ENCODE data around the gene NR5A1. TPM values are rescaled to one million over a fixed set of nuclear protein-coding genes. Genes with fewer than 3 reads are reported as not detected.

NR5A1 gene
- total and polyA plus RNA-seq, 10 of the 15 experiments (the other 5 are each of a cell fraction or from before 2014, with no cell fraction given), result 0.06 to 0.24 (median 0.08) TPM; not detected in 5

GRCh38 chr9:124480621-124480981 lies 26.6 kb downstream of the NR5A1 start:
- Histone ChIP-seq H3K4me3 (no peak overlapping the region), H3K9ac (ENCODE audit: control insufficient read depth, insufficient read depth, low read length) (no peak overlapping the region), H4K20me1 (ENCODE audit: control insufficient read depth, insufficient read depth) (no peaks in the 10 kb centered on the region), H3K9me3 (replicated peaks; ENCODE audit: control insufficient read depth, insufficient read depth, low read length) (no peaks in the 10 kb centered on the region), H3K36me3 (ENCODE audit: control insufficient read depth in 2 of 2, insufficient read depth in 2 of 2, low read length in 1 of 2) (no peaks in the 10 kb centered on the region), H3K4me1 (ENCODE audit: control insufficient read depth, insufficient read depth, low read length) (no peaks in the 10 kb centered on the region), H2AFZ (ENCODE audit: control insufficient read depth, low read depth, low read length) (peak overlapping the region; percentile 46; the same call in 1 of the 2 replicates), H3K27me3 (replicated peaks in 1 of 2; ENCODE audit: control insufficient read depth in 2 of 2, insufficient read depth in 2 of 2, low read length in 1 of 2) (peaks cover 2 to 5% of the 10 kb centered on the region in 2 experiments; a peak in 3 of 4 replicates), H3K79me2 (ENCODE audit: control insufficient read depth, insufficient read depth, low read length) (no peaks in the 10 kb centered on the region), H3K27ac (ENCODE audit: control insufficient read depth, insufficient read depth) (no peak overlapping the region), H3K4me2 (ENCODE audit: control insufficient read depth, insufficient read depth) (no peak overlapping the region)
- no peak for DNase-seq (ENCODE audit: low read depth, low spot score)
- 12% methylated on average over 7 of the region's 7 CpGs for WGBS (ENCODE audit: insufficient coverage, insufficient replicate concordance, low lambda C conversion rate, missing lambda C conversion rate)
- intact Hi-C loops (cut with micrococcal nuclease; ENCODE audit: unreplicated experiment), result loop anchor here (5.0 kb wide), 1 partner anchor 63 kb away; the partner anchor contains the start of gene PSMB7
- ChIA-PET RAD21 (ENCODE audit: unreplicated experiment) (no interaction called here), CTCF (interaction anchor here (0.6 kb wide), 1 partner anchor 941 kb away, joined by 4 read pairs; no protein-coding TSS in a partner anchor), SMC1A (ENCODE audit: uncharacterized antibody, unreplicated experiment) (interaction anchor here (1.4 kb wide), 1 partner anchor 231 kb away, joined by 4 read pairs; no protein-coding TSS in a partner anchor), POLR2A (no interaction called here)
- peak; percentile 18 for FAIRE-seq
- in situ Hi-C loops (cut with MboI), result no loop called here
- TF ChIP-seq MXI1 (IDR thresholded peaks at IDR 0.05; ENCODE audit: low read depth, low read length) (no peak), SMC3 (IDR thresholded peaks at IDR 0.05; ENCODE audit: borderline replicate concordance, low read length) (0 out of 2 replicates have a peak, but pooled peaks have one; percentile 24), YY1 (IDR thresholded peaks at IDR 0.05; ENCODE audit: low read depth, low read length) (peak; percentile 69; the same call in 1 of the 2 replicates), RAD21 (IDR thresholded peaks at IDR 0.05; ENCODE audit: insufficient read depth, low read depth, low read length) (peak; percentile 27; the same call in 1 of the 2 replicates), CTCF (IDR thresholded peaks at IDR 0.05 in 2 of 3, conservative IDR thresholded peaks at IDR 0.05 in 1 of 3; ENCODE audit: control insufficient read depth in 2 of 3, extremely low read depth in 1 of 3, insufficient read depth in 1 of 3, low read depth in 3 of 3, low read length in 3 of 3) (peak; percentile 43 to 61 (median 61))
- TF ChIP-seq, protein P1, sequence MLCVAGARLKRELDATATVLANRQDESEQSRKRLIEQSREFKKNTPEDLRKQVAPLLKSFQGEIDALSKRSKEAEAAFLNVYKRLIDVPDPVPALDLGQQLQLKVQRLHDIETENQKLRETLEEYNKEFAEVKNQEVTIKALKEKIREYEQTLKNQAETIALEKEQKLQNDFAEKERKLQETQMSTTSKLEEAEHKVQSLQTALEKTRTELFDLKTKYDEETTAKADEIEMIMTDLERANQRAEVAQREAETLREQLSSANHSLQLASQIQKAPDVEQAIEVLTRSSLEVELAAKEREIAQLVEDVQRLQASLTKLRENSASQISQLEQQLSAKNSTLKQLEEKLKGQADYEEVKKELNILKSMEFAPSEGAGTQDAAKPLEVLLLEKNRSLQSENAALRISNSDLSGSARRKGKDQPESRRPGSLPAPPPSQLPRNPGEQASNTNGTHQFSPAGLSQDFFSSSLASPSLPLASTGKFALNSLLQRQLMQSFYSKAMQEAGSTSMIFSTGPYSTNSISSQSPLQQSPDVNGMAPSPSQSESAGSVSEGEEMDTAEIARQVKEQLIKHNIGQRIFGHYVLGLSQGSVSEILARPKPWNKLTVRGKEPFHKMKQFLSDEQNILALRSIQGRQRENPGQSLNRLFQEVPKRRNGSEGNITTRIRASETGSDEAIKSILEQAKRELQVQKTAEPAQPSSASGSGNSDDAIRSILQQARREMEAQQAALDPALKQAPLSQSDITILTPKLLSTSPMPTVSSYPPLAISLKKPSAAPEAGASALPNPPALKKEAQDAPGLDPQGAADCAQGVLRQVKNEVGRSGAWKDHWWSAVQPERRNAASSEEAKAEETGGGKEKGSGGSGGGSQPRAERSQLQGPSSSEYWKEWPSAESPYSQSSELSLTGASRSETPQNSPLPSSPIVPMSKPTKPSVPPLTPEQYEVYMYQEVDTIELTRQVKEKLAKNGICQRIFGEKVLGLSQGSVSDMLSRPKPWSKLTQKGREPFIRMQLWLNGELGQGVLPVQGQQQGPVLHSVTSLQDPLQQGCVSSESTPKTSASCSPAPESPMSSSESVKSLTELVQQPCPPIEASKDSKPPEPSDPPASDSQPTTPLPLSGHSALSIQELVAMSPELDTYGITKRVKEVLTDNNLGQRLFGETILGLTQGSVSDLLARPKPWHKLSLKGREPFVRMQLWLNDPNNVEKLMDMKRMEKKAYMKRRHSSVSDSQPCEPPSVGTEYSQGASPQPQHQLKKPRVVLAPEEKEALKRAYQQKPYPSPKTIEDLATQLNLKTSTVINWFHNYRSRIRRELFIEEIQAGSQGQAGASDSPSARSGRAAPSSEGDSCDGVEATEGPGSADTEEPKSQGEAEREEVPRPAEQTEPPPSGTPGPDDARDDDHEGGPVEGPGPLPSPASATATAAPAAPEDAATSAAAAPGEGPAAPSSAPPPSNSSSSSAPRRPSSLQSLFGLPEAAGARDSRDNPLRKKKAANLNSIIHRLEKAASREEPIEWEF (IDR thresholded peaks at IDR 0.05; ENCODE audit: insufficient replicate concordance, low read depth, low read length), result no peak
- TF ChIP-seq, protein P2, sequence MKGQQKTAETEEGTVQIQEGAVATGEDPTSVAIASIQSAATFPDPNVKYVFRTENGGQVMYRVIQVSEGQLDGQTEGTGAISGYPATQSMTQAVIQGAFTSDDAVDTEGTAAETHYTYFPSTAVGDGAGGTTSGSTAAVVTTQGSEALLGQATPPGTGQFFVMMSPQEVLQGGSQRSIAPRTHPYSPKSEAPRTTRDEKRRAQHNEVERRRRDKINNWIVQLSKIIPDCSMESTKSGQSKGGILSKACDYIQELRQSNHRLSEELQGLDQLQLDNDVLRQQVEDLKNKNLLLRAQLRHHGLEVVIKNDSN (IDR thresholded peaks at IDR 0.05; ENCODE audit: borderline replicate concordance, extremely low read length, insufficient read depth, low read depth, low read length), result peak; percentile 27
- BruUV-seq (replicated peaks), result no TSS peak
- peak; percentile 93 for ATAC-seq
